HG03575 (cell line): ENCODE measurements around the gene HNRNPM.

Source experiments
- ATAC-seq: cut with Tn5 transposase; IDR thresholded peaks from one replicate; pipeline ENCODE4 v1.9.1; 2021; ENCODE audit not compliant: unreplicated experiment, insufficient number of reproducible peaks, low FRiP score; ENCODE audit errors: extremely low read depth

Gene HNRNPM

GRCh38 chr19:8481616-8482015 is 36.8 kb downstream of the HNRNPM start:
- ATAC-seq: no peak

DNA sequence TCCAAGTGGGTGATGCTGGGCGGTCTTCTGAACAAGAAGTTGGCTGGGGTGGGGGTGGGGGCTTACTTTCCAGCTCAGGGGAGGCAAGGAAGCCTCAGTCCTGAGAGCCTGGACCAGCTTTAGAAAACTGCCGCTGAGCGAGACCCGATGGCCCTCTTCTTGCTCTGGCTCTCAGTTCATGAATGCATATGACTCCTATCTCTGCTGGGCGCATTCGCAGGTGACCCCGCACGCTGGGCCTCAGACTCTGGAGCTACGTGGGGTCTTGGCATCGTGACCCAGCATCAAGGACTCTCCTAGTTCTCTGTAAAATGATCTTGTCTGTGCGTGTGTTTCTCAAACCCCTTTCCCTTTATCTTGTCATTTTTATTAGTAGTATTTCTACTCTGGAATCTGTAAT is 37.9 kb downstream of the HNRNPM start:
- ATAC-seq: no peak

DNA sequence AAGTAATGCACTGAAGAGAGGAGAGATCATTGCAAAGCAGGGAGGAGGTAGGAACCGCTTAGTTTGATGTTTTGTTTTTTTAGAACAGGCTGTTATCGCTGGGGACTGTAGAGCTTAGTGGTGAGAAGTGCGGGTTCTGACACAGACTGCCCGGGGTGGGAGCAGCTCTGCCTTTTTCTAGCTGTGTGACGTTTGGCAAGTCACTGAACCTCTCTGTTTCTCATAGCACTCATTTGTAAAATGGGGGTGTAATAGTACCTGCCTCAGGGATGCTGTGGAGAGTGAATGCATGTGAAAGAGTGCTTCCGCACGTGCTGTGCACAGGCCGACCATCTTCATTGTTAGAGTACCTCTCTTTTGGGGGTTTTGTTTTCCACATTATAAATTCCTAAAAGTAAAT is 38.4 kb downstream of the HNRNPM start:
- ATAC-seq: no peak

GRCh38 chr19:8484331-8484894 is 39.6 kb downstream of the HNRNPM start:
- no peak for ATAC-seq

GRCh38 chr19:8485561-8486371 is 41.0 kb downstream of the HNRNPM start:
- no peak for ATAC-seq

DNA sequence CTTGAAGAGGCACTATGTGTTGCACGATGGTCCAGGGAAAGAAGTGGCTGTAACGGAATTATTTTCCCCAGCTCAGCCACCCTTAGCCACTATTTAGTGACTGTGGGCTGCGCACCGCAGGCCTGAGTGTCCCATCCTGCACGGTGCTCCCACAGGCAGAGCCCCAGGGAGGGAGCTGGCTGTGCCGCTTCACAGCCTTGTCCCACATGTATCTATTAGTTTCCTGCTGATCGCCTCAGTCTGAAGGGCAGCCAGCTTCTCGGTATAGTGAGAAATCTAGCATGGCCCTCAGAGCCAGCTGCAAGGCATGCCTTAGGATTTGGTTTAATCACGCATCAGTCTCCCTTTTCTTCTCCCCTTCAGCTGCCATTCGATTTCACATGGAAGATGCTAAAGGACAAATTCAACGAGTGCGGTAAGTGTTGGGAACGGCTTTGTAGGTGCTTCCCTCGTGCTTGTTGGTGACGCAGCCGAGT is 41.9 kb downstream of the HNRNPM start:
- ATAC-seq: no peak

- no peak for ATAC-seq
Observed at GRCh38 chr19:8487137-8487851, 42.5 kb downstream of the HNRNPM start.

- no peak for ATAC-seq
Observed at GRCh38 chr19:8488365-8488764, 43.6 kb downstream of the HNRNPM start.

- ATAC-seq: no peak
Observed at GRCh38 chr19:8489561-8490394, 45.0 kb downstream of the HNRNPM start.

GRCh38 chr19:8490395-8490760 is 45.6 kb downstream of the HNRNPM start:
- no peak for ATAC-seq

GRCh38 chr19:8490873-8491272 is 46.1 kb downstream of the HNRNPM start:
- ATAC-seq: no peak

DNA sequence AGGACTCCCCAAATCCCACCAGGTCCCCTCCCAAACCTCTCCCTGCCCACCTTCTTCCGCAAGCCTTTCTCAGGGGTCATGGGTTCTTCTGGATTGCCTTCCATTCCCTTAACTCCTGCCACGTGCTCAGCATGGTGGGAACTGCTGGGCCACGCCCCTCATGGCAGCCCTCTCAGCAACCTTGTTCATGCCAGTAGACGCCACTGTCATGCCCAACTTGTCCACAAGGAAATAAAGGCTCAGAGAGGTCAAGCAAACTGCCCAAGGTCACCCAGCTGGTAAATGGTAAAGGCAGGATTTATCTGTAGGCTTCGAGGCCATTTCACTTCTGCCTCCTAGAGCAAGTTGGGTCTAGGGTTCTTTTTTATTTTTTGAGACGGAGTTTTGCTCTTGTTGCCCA is 46.8 kb downstream of the HNRNPM start:
- no peak for ATAC-seq

GRCh38 chr19:8494158-8494557 is 49.4 kb downstream of the HNRNPM start:
- no peak for ATAC-seq

- ATAC-seq: no peak
Observed at GRCh38 chr19:8498295-8498694, 53.5 kb downstream of the HNRNPM start.

GRCh38 chr19:8499048-8499833 is 54.5 kb downstream of the HNRNPM start:
- ATAC-seq: no peak

- ATAC-seq: no peak
Observed at GRCh38 chr19:8500158-8500557, 55.4 kb downstream of the HNRNPM start.

DNA sequence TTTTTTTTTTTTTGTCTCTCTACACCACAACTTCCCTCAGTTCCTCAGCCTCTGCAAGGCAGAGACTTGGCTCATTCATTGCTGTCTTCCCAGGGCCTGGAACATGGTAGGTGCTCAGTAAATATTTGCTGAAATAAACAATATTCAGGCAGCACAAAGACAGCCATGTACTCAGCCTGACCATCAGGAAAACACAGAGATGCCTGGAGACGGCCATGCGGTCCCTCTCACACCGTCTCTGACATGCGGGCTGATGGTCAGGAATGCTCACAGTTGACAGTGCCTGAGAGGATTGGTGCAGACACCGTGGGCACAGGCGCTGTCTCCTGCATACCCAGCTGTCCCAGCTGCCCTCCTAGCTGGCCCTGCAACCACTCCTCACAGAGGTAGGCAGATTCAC is 56.7 kb downstream of the HNRNPM start:
- ATAC-seq: no peak

DNA sequence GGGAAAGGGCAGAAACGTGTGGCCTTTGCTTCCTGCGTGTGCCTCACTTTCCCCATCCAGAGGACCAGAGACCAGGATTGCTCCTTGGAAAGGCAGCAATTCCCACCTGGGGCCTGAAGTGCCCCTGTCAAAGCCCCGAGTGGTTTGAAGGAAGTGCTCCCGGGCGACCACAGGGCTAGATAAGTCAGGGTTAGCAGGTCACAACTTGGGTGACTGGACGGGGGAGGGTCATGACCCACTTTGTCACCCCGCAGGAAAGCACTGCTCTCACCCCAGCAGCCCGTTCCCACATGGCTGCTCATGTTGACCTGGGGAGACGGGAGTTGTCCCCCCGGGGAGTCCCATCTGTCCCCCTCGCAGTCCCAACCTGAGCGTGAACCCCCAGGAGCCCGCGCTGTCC is 57.2 kb downstream of the HNRNPM start:
- no peak for ATAC-seq

DNA sequence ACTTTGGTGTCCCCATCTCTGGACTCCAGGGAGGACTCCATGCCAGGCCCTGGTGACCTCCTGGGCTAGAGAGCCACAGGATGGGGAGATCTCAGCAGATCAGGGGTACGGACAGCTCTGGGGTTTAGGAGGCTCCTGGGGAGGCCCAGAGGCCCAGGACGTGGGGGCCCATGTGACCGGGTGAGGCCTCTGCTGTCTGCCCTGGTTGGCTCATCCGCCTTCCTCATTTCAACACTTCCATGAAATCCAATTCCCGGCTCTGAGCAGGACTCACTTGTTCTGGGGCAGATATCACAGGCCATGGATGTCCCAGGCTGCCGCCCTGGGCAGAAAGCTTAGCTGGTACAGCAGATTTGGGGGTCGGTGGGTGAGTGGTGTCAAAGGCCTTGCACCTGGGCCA is 58.7 kb downstream of the HNRNPM start:
- no peak for ATAC-seq
